A549 (cell line): ENCODE measurements around the gene TGFBR3L.

ENCODE experiments used
- CTCF ChIP-seq: fragments of >200 bp; sonication (Bioruptor Twin); formaldehyde crosslinking; IDR thresholded peaks from 3 replicates; pipeline ENCODE4 v1.5.1; 2016
- GATA3 ChIP-seq: IDR thresholded peaks from 2 replicates; pipeline ENCODE4 v1.6.1; 2012; ENCODE audit warnings: borderline replicate concordance
- MAZ ChIP-seq: fragments of 150-350 bp; IDR thresholded peaks from 2 replicates; pipeline ENCODE4 v1.6.1; 2014; ENCODE audit warnings: antibody characterized with exemption, low read depth, low read length, borderline replicate concordance
- PBX3 ChIP-seq: IDR thresholded peaks from 2 replicates; pipeline ENCODE4 v1.6.1; 2012
- POLR2A ChIP-seq: IDR thresholded peaks from 2 replicates; pipeline ENCODE4 v1.6.1; 2012; ENCODE audit warnings: mild to moderate bottlenecking, low read length
- RNF2 ChIP-seq: fragments of 200-600 bp; sonication (generic); IDR thresholded peaks from 2 replicates; pipeline ENCODE4 v1.6.1; 2016; ENCODE audit warnings: low read depth, mild to moderate bottlenecking, antibody characterized with exemption, moderate library complexity, borderline replicate concordance
- SMC3 ChIP-seq: fragments of >200 bp; sonication (Bioruptor Twin); formaldehyde crosslinking; IDR thresholded peaks from 3 replicates; pipeline ENCODE4 v1.6.1; 2018; ENCODE audit warnings: inconsistent platforms
- ZSCAN20 ChIP-seq: fragments of 250-450 bp; sonication (Bioruptor Pico); IDR thresholded peaks from 2 replicates; pipeline ENCODE4 v1.8.0; 2022; ENCODE audit warnings: mild to moderate bottlenecking, moderate library complexity

GRCh38 chr19:7908078-7908699 lies 6.4 kb upstream of the TGFBR3L start:
- TF ChIP-seq POLR2A, result no peak
- no peak for TF ChIP-seq CTCF
- TF ChIP-seq MAZ, result no peak
- no peak for TF ChIP-seq GATA3
- no peak for TF ChIP-seq PBX3
- no peak for TF ChIP-seq SMC3
- no peak for TF ChIP-seq ZSCAN20 (CRISPR knock-in tag)
- TF ChIP-seq RNF2, result no peak
